Mucosa of rectum (tissue), 2 donors: ENCODE measurements around the gene ALOX5AP.

Experiments
- H3K27ac ChIP-seq, 2 donors: one replicate each; pipeline ENCODE4 v1.7.0; 2013; ENCODE audit warnings: inconsistent platforms in 2 of 2, low read depth in 2 of 2, low read length in 2 of 2
- H3K27me3 ChIP-seq, 2 donors: one replicate each; pipeline ENCODE4 v1.7.0; 2013; ENCODE audit warnings: low read length in 2 of 2; ENCODE audit not compliant: control insufficient read depth in 2 of 2, insufficient read depth in 2 of 2
- H3K36me3 ChIP-seq, 2 donors: one replicate each; pipeline ENCODE4 v1.7.0; 2013; ENCODE audit warnings: low read length in 2 of 2; ENCODE audit not compliant: control insufficient read depth in 2 of 2, insufficient read depth in 2 of 2
- H3K4me1 ChIP-seq, 2 donors: one replicate each; pipeline ENCODE4 v1.7.0; 2013; ENCODE audit warnings: low read length in 2 of 2, mild to moderate bottlenecking in 1 of 2; ENCODE audit not compliant: control insufficient read depth in 2 of 2, insufficient read depth in 2 of 2
- H3K4me3 ChIP-seq, 2 donors: one replicate each; pipeline ENCODE4 v1.7.0; 2013; ENCODE audit warnings: low read length in 2 of 2
- H3K9ac ChIP-seq, 2 donors: one replicate each; pipeline ENCODE4 v1.7.0; 2013; ENCODE audit warnings: low read length in 2 of 2, low read depth in 1 of 2, mild to moderate bottlenecking in 1 of 2
- H3K9me3 ChIP-seq, 2 donors: one replicate each; pipeline ENCODE4 v1.7.0; 2013; ENCODE audit warnings: low read length in 2 of 2; ENCODE audit not compliant: control insufficient read depth in 2 of 2
- donor health status: healthy.
- donor health status: Normal muscosa, but diverticular disease.

The ALOX5AP gene

DNA sequence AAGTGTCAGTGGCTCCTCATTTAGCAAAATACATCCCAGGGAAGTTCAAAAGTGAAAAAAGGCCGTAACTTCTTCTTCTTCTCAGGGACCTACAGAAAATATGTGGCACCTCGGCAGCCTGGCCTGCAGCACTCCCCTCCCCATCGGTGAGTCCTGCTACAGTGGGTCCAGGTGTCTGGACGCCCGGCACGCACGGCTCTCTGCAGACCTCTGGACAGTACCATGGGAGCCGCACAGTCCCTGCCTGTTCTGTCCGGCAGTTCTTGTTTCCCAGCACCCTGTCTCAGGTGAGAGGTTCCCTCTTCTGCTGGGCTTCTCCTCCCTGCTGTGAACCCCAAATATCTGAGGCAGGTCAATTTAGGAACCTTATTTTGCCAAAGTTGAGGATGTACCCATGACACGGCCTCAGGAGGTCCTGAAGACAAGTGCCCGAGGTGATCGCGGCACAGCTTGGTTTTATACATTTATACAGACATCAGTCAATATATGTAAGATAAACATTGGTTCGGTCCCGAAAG is 36.8 kb upstream of the ALOX5AP start:
- Histone ChIP-seq H3K4me1 (peaks cover 4 to 10% of the 10 kb centered on the region in 2 donors), H3K9ac (no peak overlapping the region), H3K36me3 (no peaks in the 10 kb centered on the region), H3K9me3 (no peaks in the 10 kb centered on the region), H3K27ac (no peak overlapping the region), H3K27me3 (no peaks in the 10 kb centered on the region), H3K4me3 (no peak overlapping the region)

DNA sequence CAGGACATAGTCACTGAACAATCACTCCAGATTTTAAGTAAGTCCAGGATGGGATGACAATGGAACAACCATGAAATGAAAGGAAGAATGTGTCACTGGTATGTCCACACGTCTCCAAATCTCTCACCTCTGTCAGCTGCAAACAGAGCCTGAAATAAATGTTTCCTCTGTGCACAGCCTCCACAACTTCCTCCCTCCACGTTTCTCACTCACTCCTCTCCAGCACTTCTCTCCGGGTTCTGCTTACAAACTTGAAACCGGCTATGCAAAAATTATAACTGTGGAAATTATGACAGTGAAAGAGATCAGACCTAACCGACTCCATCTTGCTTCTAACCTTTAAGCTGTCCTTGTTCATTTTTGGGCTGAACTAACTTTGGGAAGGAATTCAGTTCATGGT is 35.0 kb upstream of the ALOX5AP start:
- Histone ChIP-seq H3K27ac (no peak overlapping the region), H3K27me3 (no peaks in the 10 kb centered on the region), H3K4me1 (peaks cover 4 to 10% of the 10 kb centered on the region in 2 donors), H3K36me3 (no peaks in the 10 kb centered on the region), H3K9ac (no peak overlapping the region), H3K9me3 (no peaks in the 10 kb centered on the region), H3K4me3 (no peak overlapping the region)

DNA sequence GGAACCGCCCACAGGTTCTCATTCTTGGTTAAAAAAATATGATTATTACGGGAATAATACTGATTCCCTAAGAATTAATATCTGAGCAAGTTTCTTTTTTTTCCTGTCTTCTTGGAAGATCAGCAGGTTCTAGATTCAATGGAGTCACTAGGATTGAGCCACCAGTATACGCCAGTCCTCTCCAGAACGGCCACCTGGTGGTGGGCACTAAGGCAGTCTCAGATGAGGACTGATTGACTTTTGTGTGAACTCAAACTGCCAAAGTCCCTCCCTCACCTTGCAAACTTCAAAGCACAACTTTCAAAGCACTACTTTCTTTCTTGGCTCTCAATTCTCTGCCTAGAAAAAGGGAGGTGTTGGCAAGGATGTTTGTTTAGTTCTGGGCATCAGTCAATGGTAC is 33.3 kb upstream of the ALOX5AP start:
- no peaks in the 10 kb centered on the region for H3K36me3 ChIP-seq
- H3K4me1 ChIP-seq: peaks cover 3 to 4% of the 10 kb centered on the region in 2 donors
- H3K9ac ChIP-seq: no peak overlapping the region
- no peak overlapping the region for H3K27ac ChIP-seq
- H3K9me3 ChIP-seq: no peaks in the 10 kb centered on the region
- H3K4me3 ChIP-seq: no peak overlapping the region
- H3K27me3 ChIP-seq: no peaks in the 10 kb centered on the region

GRCh38 chr13:30704596-30704995 is 30.7 kb upstream of the ALOX5AP start:
- H3K36me3 ChIP-seq: no peaks in the 10 kb centered on the region
- H3K27ac ChIP-seq: no peak overlapping the region
- H3K4me3 ChIP-seq: no peak overlapping the region
- H3K27me3 ChIP-seq: no peaks in the 10 kb centered on the region
- no peaks in the 10 kb centered on the region for H3K4me1 ChIP-seq
- no peaks in the 10 kb centered on the region for H3K9me3 ChIP-seq
- H3K9ac ChIP-seq: no peak overlapping the region

DNA sequence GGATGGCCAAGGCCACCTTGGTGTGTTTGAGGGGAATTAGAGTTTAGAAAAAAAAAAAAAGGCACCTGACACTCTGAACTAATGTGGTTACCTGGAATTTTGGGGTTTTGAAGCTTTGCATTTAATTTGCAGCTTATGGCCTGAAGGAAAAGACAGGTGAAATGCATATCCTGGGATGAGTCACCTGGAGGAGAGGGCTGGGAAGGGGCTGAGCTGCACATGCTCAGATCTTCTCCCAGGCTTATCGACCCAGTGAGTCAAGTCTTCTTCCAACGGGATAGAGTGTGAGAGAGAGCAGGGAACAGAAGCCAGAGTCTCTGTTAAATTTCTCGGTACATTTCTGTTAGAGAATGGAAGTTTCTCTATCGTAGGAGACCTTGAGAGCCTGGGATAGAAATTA is 29.7 kb upstream of the ALOX5AP start:
- H3K4me1 ChIP-seq: no peaks in the 10 kb centered on the region
- no peaks in the 10 kb centered on the region for H3K27me3 ChIP-seq
- H3K4me3 ChIP-seq: no peak overlapping the region
- H3K9me3 ChIP-seq: no peaks in the 10 kb centered on the region
- no peaks in the 10 kb centered on the region for H3K36me3 ChIP-seq
- no peak overlapping the region for H3K9ac ChIP-seq
- H3K27ac ChIP-seq: no peak overlapping the region

DNA sequence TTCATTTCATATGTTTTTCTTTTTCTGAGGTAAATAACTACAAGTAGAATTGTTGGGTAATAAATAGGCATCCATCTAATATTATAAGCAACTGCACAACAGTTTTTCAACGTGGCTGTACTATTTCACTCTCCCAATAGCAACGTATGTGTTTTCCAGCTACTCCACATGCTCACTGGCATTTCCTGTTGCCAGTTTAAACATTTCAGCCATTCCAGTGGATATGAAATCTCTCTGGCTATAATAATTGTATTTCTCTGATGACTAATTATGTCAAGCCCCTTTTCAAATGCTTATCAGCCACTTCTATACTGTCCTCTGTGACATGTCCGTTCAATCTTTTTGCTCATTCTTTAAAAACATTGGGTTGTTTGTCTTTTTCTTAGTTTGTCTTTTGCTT is 26.8 kb upstream of the ALOX5AP start:
- Histone ChIP-seq H3K4me3 (no peak overlapping the region), H3K9ac (no peak overlapping the region), H3K4me1 (no peaks in the 10 kb centered on the region), H3K9me3 (no peaks in the 10 kb centered on the region), H3K27ac (no peak overlapping the region), H3K27me3 (peaks cover 0 to 2% of the 10 kb centered on the region in 2 donors), H3K36me3 (no peaks in the 10 kb centered on the region)

DNA sequence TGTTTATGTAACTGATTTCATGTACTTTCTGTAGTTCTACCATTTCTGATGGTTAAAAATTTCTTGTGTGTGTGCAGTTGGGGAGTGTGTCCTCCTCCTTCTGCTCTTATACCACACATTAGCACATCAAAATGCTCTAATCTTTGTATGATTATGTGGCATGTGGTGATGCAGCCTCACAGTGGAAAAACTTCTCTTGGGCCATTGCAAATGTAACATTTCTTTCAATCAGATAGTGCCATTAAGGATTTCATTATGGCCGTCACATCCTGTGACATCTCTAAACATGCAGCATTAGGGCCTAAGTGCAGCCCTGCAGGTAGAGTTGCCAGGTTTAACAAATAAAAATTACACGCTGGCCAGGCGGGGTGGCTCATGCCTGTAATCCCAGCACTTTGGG is 24.9 kb upstream of the ALOX5AP start:
- no peaks in the 10 kb centered on the region for H3K4me1 ChIP-seq
- H3K4me3 ChIP-seq: no peak overlapping the region

DNA sequence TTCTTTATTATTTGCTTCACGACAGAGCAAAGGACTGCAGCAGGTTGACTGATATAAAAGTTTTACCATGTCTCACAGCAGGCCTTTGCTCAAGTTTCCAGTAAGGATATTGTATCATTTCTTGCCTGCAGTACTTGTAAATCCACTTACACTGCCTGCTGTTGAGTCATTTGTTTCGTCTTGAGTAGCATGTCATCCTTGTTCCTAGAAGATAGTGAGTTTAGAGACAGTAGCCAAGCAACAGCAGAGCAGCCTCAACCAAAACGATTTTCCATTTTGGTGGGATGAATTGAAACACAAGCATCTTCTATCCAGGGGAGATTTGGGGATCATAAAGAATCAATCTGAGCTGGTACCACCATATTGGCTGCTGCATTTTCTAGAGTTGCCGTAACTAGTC is 24.0 kb upstream of the ALOX5AP start:
- H3K4me1 ChIP-seq: no peaks in the 10 kb centered on the region
- no peak overlapping the region for H3K27ac ChIP-seq

More for the DNA sequence above, 24.9 kb upstream of the ALOX5AP start:
- Histone ChIP-seq H3K9ac (no peak overlapping the region), H3K27ac (no peak overlapping the region), H3K36me3 (no peaks in the 10 kb centered on the region), H3K27me3 (peaks cover 0 to 2% of the 10 kb centered on the region in 2 donors), H3K9me3 (no peaks in the 10 kb centered on the region)

DNA sequence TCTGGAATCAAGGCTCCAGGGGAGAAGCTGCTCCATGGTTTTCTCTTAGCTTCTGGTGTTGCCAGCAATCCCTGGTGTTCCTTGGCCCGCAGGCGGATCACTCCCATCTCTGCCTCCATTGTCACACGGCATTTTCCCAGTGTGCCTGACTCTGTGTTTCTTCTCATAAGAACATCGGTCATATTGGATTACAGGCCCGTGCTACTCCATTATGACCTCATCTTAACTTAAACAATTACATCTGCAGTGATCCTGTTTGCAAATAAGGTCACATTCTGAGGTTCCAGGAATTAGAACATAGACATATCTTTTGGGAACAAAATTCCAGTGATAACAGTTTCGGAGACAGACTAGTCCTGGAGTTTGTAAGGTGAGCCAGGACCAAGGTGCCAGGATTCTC is 23.5 kb upstream of the ALOX5AP start:
- Histone ChIP-seq H3K9ac (no peak overlapping the region), H3K27me3 (peaks cover 0 to 2% of the 10 kb centered on the region in 2 donors), H3K4me3 (no peak overlapping the region), H3K36me3 (no peaks in the 10 kb centered on the region), H3K4me1 (no peaks in the 10 kb centered on the region), H3K27ac (no peak overlapping the region), H3K9me3 (no peaks in the 10 kb centered on the region)

More for the DNA sequence above, 24.0 kb upstream of the ALOX5AP start:
- H3K4me3 ChIP-seq: no peak overlapping the region
- no peaks in the 10 kb centered on the region for H3K36me3 ChIP-seq
- H3K27me3 ChIP-seq: peaks cover 0 to 2% of the 10 kb centered on the region in 2 donors
- no peak overlapping the region for H3K9ac ChIP-seq
- H3K9me3 ChIP-seq: no peaks in the 10 kb centered on the region

DNA sequence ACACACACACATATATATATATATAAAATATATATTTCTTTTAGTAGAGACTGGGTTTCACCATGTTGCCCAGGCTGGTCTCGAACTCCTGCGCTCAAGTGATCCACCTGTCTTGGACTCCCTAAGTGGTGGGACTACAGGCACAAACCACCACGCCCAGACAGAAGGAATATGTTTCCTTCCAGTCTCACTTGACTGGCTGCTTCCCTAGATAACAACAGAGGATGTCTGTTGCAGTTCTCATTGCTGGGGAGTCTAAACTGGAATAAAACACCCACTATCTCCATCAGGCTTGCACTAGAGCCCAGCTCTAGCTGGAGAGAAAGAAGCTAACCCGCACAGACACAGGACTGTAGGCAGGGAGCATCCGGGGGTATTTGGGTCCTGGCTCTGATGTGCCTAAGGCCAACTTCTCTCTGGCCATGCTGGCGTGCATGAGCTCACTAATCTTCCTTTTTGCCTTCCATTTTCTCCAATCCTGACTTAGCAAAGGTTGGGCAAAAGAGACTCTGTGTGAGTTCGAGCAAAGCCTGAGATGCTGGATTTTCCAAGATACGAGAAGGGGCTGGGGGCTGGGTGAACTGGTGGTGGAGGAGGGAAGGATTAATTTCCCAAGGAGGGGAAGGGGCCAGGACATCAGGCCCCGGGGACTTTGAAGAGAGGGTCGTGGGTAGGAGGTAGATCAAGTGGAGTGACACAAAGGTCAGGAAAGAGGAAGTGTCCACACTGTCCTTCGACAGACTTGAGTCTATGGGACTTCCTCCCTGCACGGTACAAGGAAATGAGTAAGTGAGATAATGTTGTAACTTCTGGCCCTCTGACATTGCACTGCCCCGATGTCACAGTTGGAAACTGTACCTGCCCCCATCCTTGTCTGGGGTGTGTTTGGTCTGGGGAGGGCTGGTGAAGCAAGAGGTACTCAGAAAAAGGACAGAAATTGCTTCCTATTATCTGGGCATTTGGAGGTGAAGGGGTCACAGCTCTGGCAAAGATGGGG is 22.5 kb upstream of the ALOX5AP start:
- H3K4me1 ChIP-seq: no peaks in the 10 kb centered on the region
- H3K4me3 ChIP-seq: no peak overlapping the region
- no peaks in the 10 kb centered on the region for H3K36me3 ChIP-seq
- no peaks in the 10 kb centered on the region for H3K9me3 ChIP-seq
- H3K27me3 ChIP-seq: peaks cover 0 to 2% of the 10 kb centered on the region in 2 donors
- no peak overlapping the region for H3K9ac ChIP-seq
- peak overlapping the region in 1 of 2 donors; percentile 0 for H3K27ac ChIP-seq
